HG02678 (cell line): ENCODE data around the gene CLIP3.
"Not testable (repeated sequence)": the region's sequence is repeated elsewhere in the genome, so short reads cannot be mapped to it uniquely, and the experiment has no call there.

ENCODE experiments used
- ATAC-seq: cut with Tn5 transposase; IDR thresholded peaks from one replicate; pipeline ENCODE4 v1.9.1; 2021; ENCODE audit warnings: mild to moderate bottlenecking, moderate library complexity; ENCODE audit not compliant: unreplicated experiment

The CLIP3 gene, protein sequence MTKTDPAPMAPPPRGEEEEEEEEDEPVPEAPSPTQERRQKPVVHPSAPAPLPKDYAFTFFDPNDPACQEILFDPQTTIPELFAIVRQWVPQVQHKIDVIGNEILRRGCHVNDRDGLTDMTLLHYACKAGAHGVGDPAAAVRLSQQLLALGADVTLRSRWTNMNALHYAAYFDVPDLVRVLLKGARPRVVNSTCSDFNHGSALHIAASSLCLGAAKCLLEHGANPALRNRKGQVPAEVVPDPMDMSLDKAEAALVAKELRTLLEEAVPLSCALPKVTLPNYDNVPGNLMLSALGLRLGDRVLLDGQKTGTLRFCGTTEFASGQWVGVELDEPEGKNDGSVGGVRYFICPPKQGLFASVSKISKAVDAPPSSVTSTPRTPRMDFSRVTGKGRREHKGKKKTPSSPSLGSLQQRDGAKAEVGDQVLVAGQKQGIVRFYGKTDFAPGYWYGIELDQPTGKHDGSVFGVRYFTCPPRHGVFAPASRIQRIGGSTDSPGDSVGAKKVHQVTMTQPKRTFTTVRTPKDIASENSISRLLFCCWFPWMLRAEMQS

DNA sequence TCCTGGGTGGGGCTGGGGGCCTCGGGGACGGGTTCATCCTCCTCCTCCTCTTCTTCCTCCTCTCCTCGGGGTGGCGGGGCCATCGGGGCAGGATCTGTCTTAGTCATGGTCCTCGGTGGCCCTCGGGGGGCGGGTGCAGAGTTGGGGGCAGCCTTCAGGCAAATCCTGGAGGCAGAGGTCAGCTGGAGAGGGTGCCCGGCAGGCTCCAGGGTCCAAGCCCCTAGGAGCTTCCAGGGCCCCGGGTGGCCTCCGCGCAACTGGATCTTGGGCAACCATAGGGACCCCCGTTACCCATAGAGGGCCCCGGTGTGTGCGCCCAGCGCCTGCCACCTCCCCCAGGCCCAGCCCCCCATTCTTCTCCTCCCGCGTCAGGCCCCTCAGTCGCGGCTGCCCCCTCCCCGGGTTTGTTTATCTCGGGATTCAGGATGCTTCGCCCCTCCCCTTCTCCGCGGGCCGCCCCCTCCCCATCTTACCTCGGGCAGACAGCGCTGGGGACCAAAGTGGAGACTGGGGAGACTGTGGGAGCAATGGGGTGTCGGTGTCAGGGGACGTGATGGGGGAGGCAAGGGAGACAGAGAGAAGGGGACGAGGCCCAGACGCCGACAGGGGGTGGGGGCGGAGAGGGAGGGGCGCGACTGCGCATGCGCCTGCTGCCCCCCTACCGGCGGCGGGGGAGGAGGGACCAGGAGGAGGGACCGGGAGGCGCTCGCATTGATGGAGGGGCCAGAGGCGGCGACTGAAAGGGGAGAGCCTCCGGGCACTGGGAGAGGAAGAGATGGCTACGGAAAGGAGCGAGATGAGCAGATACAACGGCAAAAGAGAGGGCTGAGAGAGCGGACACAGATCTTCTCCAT is at the start of gene CLIP3:
Gene CLIP3, minus strand, starts transcription at position 623 of the 854 bp plus-strand sequence. Its CDS starts 516 bp downstream, at position 107.
- ATAC-seq = no peak

DNA sequence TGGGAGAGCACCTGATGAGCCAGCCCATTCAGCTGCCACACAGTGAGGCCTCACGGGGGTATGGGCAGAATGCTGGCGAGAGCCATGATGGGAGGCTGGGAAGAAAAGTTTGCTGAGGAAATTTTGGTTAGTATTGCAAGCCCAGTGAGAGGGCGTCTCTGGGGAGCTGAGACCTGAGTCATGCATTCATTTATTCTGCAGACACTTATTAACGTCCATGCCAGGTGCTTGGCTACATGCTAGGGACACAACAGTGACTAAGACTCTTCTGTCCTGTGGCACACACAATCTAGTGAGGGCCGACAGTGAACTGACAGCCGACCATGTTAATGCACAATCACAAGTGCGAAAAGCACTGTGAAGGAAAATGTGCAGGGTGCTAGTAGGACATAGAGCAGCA is 49.2 kb upstream of the CLIP3 start:
- no peak for ATAC-seq

DNA sequence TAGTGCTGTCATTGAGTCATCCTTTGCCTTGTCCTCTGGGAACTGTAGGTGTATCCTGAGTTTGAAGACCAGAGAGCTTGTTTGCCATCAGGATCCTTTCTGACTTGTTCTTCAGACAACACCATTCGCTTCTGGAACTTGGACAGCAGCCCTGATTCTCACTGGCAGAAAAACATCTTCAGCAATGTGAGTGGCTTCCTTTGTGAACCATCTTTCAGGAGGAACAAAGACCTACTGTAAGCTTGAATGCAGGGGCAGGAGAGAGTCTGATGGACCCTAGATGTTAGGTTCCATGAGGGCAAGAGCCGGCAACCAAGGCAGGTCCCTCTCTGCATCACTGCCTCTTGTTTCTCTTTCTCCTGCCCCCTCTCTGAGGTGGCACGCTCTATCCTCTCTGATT is 48.7 kb upstream of the CLIP3 start:
- ATAC-seq = no peak

DNA sequence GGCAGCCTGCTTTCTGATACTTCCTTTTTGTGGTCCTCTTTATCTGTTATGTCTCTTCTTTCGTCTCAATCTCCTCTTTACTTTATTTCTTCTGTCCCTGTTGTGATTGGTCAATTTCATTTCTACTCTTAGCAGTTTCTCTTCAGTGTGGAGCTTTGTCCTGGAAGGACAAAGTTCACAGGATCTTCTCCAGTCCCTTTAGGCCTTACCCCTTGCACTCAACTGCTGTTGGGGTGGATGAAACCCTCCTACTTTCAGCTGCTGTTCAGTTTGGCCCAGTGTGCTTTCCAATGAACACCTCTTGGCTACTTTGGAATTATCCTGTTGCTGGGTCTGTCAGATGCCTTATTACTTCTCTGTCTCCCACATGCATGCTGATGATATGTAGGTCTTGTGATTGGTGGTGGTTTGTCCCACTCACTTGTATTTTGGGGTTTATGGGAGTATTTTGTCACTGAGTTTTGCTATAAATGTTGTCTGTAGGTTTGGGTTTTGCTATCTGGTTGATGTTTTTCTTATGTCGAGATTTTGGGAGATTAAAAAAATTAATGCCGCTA is 46.8 kb upstream of the CLIP3 start:
- no peak for ATAC-seq

DNA sequence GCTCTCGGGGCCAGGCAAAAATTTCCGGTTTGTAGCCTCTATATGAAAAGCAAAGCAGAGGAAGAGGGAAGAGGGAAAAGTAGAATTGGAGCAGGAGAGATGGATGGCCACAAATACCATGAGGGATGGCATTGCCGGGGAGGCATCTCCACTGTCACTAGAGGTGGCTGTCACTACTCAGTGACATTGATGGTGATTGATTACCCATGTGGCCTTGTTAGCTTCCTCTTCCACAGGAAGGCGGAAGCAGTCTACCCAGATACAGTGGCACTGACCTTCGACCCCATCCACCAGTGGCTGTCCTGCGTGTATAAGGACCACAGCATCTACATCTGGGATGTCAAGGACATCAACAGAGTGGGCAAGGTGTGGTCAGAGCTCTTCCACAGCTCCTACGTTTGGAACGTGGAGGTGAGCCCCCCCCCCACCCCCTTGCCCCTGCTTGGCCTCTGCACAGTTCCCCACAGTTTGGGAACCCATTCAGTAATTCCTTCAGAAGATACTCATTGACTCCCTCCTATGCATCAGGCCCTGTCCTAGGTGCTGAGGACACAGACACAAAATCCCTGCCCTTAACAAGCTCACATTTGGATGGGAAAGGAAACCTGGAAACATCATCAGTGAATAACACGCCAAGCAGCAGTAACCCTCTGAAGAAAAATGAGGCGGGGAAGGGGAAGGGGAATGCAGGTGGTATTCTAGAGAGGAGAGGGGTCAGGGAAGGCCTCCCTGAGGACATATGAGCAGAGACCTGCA is 40.6 kb upstream of the CLIP3 start:
- no peak for ATAC-seq

DNA sequence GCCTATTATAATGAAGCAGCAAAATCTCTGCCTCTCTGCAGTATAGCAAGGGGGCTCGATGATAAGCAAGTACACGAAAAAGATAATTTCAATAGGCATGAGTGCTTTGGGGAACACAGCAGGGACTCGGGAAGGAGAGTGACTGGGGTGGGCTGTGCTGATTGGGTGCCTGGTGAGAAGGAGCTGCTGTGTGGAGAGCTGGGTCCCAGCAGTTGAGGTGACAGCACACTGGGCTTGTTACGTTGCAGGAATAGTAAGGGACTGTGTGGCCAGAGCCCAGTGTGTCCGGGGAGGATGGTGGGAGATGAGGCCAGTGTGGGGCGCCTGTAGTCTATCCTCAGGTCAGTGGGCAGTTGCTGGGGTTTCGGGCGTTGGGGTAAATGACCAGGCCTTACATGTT is 39.4 kb upstream of the CLIP3 start:
- ATAC-seq = no peak

DNA sequence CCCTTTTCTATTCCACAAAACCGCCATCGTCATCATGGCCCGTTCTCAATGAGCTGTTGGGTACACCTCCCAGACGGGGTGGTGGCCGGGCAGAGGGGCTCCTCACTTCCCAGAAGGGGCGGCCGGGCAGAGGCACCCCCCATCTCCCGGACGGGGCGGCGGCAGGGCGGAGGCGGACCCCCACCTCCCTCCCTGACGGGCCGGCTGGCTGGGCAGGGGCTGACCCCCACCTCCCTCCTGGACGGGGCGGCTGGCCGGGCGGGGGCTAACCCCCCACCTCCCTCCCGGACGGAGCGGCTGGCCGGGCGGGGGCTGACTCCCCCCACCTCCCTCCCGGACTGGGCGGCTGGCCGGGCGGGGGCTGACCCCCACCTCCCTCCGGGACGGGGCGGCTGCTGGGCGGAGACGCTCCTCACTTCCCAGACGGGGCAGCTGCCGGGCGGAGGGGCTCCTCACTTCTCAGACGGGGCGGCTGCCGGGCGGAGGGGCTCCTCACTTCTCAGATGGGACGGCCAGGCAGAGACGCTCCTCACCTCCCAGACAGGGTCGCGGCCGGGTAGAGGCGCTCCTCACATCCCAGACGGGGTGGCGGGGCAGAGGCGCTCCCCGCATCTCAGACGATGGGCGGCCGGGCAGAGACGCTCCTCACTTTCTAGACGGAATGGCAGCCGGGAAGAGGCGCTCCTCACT is 36.3 kb upstream of the CLIP3 start:
- ATAC-seq = not testable (repeated sequence)

DNA sequence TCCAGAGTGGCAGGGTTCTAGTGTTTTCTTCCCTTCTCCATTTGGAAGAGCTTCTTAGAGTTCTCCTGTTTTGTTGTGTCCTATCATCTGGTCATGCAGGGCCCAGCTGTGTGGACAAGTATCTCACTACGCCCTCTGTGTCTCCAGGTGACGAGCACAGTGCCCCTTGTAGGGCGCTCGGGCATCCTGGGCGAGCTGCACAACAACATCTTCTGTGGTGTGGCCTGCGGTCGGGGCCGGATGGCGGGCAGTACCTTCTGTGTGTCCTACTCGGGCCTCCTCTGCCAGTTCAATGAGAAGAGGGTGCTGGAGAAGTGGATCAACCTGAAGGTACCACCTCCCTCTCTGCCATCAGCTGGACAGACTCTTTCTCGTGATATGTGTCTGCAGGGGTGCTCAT is 35.0 kb upstream of the CLIP3 start:
- no peak for ATAC-seq

DNA sequence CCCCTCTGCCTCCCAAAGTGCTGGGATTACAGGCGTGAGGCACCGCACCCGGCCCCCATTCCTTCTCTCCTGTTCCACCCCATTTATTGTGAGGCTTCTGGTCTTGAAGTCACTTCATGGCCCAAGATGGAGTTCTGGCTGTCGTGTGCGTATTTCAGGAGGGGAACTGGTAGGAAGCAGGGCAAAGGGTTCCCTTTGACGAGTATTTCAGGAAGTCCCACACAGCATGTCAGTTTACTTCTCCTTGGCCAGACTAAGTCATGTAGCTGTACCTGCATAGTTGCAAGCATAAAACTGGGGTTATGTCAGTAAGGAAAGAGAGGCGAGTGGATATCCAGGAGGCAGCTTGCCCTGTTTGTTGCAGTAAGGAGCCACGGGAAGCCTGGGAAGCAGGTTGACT is 32.2 kb upstream of the CLIP3 start:
- no peak for ATAC-seq

DNA sequence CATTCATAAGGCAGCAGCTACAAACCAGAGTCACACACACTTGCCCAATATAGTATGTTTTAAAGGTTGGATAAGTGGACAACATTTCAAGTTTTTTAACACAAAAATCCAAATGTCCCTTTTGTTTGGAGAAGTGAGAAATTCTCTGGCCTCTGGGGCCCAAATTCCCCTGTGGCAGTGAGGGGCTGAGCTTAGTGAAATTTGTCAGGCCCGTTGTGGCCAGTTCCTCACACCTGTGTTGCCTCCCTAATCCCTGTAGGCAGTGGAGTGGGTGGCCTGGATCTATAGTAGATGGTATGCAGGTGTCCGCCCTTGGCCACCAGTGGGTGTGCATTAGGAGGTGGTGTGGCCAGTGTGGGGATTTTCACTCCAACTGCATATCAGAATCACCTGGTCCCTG is 28.7 kb upstream of the CLIP3 start:
- no peak for ATAC-seq

DNA sequence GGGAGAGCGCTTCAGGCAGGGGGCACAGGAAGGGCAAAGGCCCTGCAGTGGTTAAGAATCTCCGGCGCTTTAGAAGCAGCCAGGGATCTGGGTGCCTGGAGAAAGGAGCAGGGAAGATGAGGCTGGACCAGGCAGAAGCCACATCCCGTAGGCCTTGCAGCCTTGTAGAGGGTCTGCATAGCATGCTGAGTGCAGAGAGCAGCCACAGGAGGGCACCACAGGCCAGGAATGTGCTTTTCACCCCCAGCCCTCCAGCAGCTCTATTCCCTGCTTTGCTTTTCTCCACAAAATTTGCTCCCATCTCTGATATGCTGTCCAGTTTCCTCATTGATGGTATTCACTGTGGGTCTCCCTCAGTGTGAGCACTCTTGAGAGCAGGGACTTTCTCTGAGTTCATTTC is 27.8 kb upstream of the CLIP3 start:
- ATAC-seq = no peak

DNA sequence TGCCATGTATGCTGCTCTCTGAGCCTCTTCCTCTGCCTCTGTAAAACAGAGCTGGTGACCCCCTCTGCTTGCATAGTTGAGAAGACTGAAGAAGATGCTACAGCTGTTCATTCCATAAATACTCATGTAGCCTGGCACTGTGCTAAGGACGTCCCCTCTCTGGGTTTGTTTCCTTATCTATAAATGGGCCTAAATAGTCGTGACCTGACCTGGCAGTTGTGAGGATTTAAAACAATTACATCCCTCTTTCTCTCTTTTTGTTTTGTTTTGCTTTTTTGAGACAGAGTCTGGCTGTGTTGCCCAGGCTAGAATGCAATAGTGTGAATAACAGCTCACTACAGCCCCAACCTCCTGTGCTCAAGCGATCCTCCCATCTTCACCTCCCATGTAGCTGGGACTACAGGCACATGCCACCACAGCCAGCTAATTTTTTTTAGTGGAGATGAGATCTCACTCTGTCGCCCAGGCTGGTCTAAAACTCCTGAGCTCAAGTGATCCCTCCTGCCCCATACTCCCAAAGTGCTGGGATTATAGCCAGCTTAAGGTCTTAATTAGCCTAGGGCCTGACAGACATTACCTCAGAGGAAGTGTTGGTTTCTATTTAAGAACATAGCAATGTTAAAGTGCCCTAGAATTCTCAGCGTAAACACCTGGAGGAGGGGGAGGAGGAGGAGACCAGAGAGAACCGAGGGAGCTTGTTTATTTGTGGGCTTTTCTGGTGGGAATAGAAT is 26.7 kb upstream of the CLIP3 start:
- ATAC-seq = no peak

DNA sequence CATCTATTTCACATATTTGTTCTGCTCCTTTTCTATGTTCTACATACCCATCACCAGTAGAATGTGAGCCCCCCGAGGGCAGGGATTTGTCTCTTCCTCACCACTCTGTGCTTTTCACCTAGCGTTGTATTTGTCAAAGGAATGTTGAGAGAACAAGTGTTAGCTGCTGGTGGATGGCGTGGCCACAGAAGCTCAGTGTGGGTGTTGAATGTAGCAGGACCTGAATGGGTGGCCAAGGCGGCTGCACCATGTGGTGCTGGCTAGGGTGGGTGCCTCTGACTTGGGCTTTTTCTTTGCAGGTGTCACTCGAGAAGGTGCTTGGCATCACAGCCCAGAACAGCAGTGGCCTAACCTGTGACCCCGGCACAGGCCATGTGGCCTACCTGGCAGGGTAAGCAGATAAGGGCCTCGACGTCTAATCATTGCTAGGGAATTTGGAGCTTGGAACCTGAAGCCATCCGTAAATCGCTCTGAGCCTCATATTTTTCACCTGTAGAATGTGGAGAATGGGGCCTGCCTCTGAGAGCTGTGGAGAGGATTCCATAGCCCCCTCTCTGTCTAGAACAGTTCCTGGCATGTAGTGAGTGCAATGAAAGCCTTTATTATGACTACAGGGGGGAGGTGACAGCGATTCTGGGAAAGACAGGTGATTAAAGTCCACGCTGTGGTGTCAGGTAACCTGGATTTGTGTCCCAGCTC is 26.0 kb upstream of the CLIP3 start:
- ATAC-seq = no peak

DNA sequence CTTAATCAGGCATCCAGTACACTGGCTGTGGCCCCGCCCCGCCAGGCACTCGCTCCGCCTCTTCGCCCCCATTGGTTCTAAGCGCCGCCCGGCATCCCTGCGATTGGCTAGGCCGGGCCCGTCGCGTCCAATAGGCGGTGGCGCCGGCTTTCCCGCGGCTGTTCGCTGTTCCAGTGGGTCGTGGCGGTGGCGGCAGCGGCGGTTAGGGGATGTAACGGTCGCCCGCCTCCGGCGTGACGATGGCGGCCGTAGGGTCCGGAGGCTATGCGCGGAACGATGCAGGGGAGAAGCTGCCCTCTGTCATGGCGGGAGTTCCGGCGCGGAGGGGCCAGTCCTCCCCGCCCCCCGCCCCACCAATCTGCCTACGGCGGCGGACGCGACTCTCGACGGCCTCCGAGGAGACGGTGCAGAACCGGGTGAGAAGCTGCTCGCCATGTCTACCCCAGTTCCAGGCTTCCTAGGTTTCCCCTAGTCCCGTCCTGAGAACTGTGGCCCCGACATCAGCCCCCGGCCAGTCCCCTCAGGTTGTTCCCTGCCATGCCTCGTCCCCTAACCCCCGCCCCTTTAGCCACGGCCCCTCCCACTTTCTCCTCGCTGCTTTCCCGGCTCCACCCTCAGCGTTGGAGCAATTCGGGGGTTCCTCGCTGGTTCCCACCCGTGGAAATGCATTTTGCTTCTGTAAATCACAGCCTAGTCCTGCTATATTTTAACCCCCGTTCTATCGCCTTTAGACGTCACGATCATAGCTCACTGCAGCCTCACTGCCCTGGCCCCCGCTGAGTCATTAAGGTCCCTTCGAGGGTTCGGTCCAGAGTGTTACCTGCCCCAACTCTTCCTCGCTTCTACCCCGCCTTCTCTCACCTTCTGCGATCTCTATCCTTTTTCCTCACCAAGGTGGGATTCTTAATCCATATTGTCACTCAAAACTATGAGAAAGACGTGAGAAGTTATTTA is 22.3 kb upstream of the CLIP3 start, which contains the start of gene WDR62:
Gene WDR62, plus strand, starts transcription at position 165 of the 954 bp plus-strand sequence. Its CDS starts 75 bp downstream, at position 240.
- peak; percentile 76 for ATAC-seq

DNA sequence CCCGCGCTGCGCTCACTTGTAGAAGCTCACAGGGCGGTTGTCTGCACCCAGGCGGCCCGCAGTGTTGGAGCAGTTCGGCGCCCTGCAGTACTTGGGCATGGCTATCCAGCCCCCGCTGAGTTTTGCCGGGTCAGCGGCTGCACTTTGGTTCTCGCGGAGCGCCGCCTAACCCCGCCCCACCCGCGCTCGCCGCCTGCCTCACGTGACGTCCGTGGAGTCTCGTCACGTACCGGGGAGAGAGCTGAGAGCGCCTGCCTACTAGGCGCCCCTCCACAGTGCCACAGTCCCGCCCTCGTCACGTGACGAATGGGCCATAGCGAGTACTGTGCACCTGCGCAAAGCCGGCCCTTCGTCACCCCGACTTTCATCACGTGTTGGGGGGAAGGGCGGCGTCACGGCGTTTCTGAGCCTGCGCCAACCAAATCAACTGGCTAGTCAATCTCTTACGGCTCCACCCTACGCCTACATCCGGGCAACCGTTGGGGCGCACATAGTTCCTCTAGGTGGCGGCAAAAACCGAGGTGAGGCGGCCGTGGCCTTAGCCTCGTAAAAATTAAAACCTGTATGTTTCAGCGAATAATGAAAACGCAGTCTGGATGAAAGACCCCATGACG is 21.6 kb upstream of the CLIP3 start, which contains the start of gene THAP8:
Gene THAP8, minus strand, starts transcription at position 167 of the 614 bp plus-strand sequence. Its CDS starts 68 bp downstream, at position 99.
- peak; percentile 79 for ATAC-seq

DNA sequence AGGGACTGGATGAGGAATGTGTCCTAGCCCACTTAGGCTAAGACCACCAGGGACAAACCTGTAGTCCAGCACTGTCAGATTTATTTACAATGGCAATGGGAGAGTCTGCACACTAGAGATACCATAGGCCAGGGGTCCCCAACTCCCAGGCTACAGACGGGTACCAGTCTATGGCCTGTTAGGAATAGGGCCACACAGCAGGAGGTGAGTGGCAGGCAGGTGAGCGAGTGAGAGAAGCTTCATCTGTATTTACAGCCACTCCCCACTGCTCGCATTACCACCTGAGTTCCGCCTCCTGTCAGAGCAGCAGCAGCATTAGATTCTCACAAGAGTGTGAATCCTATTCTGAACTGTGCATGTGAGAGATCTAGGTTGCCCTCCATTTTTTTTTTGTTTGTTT is 19.0 kb upstream of the CLIP3 start:
- ATAC-seq = no peak

DNA sequence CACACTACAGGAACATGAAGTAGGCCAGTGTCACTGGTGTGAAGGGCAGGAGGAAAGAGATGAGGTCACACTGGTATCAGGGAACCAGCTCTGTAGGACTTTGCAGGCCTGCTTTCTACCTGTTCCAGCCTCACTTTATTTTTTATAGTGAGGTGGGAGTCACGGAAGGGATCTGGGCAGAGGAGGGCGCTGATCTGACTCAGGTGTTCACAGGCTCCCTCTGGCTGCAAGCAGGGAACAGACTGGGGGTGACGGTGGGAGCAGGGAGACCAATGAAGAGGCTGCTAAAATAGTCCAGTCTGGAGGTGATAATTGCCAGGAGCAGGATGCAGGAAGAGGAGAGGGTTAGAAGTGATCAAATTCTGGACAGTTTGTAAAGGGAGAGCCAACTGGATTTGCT is 18.6 kb upstream of the CLIP3 start:
- no peak for ATAC-seq
